Neutrophil (primary cell): Measurements from ENCODE around the gene MARS1.

ENCODE experiments used
- H3K27ac ChIP-seq: fragments of 200-600 bp; sonication (generic); 2 replicates; pipeline ENCODE4 v1.5.1; 2016; ENCODE audit warnings: mild to moderate bottlenecking, moderate library complexity
- H3K27me3 ChIP-seq: fragments of 200-600 bp; sonication (generic); 2 replicates; pipeline ENCODE4 v1.6.0; 2016; ENCODE audit warnings: mild to moderate bottlenecking
- H3K36me3 ChIP-seq: fragments of 200-600 bp; sonication (generic); 2 replicates; pipeline ENCODE4 v1.5.1; 2017
- H3K4me1 ChIP-seq, 2 experiments: fragments of 200-600 bp in 1 of 2; sonication (generic) in 1 of 2; 1 replicate in 1 of 2; 2 replicates in 1 of 2; pipeline versions ENCODE4 v1.5.1 to v1.6.1; 2013 to 2016; ENCODE audit warnings: low read depth in 1 of 2, low read length in 1 of 2, mild to moderate bottlenecking in 1 of 2, moderate library complexity in 1 of 2; ENCODE audit not compliant: control insufficient read depth in 1 of 2, insufficient read depth in 1 of 2
- H3K4me3 ChIP-seq, 2 experiments: fragments of 200-600 bp in 1 of 2; sonication (generic) in 1 of 2; 1 replicate in 1 of 2; 2 replicates in 1 of 2; pipeline ENCODE4 v1.5.1; 2013 to 2016; ENCODE audit warnings: low read depth in 1 of 2, low read length in 1 of 2, mild to moderate bottlenecking in 1 of 2, moderate library complexity in 1 of 2
- H3K9me3 ChIP-seq: fragments of 200-600 bp; sonication (generic); 2 replicates; pipeline ENCODE4 v1.5.1; 2016
- CTCF ChIP-seq: fragments of 200-600 bp; sonication (generic); IDR thresholded peaks from 2 replicates; pipeline ENCODE4 v1.5.1; 2016; ENCODE audit warnings: antibody characterized with exemption

MARS1 gene

GRCh38 chr12:57548013-57548315 lies 60.1 kb downstream of the MARS1 start:
- Histone ChIP-seq H3K9me3 (no peaks in the 10 kb centered on the region), H3K36me3 (no peaks in the 10 kb centered on the region), H3K4me1 (peaks cover 36 to 42% of the 10 kb centered on the region in 2 experiments), H3K4me3 (peak overlapping the region in 1 of 2 experiments; percentile 92), H3K27me3 (peaks cover 52% of the 10 kb centered on the region), H3K27ac (no peak overlapping the region)
- no peak for TF ChIP-seq CTCF

GRCh38 chr12:57548488-57548887 lies 60.6 kb downstream of the MARS1 start:
- Histone ChIP-seq H3K4me3 (no peak overlapping the region), H3K4me1 (peaks cover 36 to 42% of the 10 kb centered on the region in 2 experiments), H3K27ac (no peak overlapping the region), H3K27me3 (peaks cover 57% of the 10 kb centered on the region), H3K9me3 (no peaks in the 10 kb centered on the region), H3K36me3 (no peaks in the 10 kb centered on the region)
- TF ChIP-seq CTCF, result no peak

GRCh38 chr12:57549203-57549908 lies 61.5 kb downstream of the MARS1 start:
- H3K9me3 ChIP-seq, result no peaks in the 10 kb centered on the region
- H3K4me1 ChIP-seq, result peaks cover 36 to 42% of the 10 kb centered on the region in 2 experiments
- H3K27ac ChIP-seq, result no peak overlapping the region
- TF ChIP-seq CTCF, result no peak
- H3K27me3 ChIP-seq, result peaks cover 66% of the 10 kb centered on the region
- peak overlapping the region; percentile 35 to 58 for H3K4me3 ChIP-seq
- no peaks in the 10 kb centered on the region for H3K36me3 ChIP-seq

- Histone ChIP-seq H3K9me3 (no peaks in the 10 kb centered on the region), H3K27ac (no peak within 1 kb of the TSS), H3K4me1 (peaks cover 28 to 35% of the 10 kb centered on the region in 2 experiments), H3K4me3 (peak within 1 kb of the TSS; percentile 35 to 58), H3K27me3 (peaks cover 72% of the 10 kb centered on the region), H3K36me3 (no peaks in the 10 kb centered on the region)
- TF ChIP-seq CTCF, result no peak
Observed at GRCh38 chr12:57549909-57550640, 62.2 kb downstream of the MARS1 start, which contains the start of gene KIF5A. TSS of gene KIF5A (plus strand) at chr12:57550044. CDS start at chr12:57550272, 228 bp downstream.

- TF ChIP-seq CTCF, result no peak
- Histone ChIP-seq H3K27me3 (peaks cover 72% of the 10 kb centered on the region), H3K4me3 (no peak overlapping the region), H3K36me3 (no peaks in the 10 kb centered on the region), H3K4me1 (peaks cover 20 to 27% of the 10 kb centered on the region in 2 experiments), H3K27ac (no peak overlapping the region), H3K9me3 (no peaks in the 10 kb centered on the region)
Observed at GRCh38 chr12:57550641-57551549, 63.0 kb downstream of the MARS1 start.
